Osteocyte (in vitro differentiated cells): ENCODE data around the gene EIF5B. TPM values are rescaled to one million over a fixed set of nuclear protein-coding genes. Genes with fewer than 3 reads are reported as not detected.

Experiments used
- DNase-seq: peaks from one replicate; pipeline ENCODE4 v3.0.0; 2021; ENCODE audit warnings: mixed read lengths; ENCODE audit not compliant: unreplicated experiment; ENCODE audit errors: extremely low spot score
- H3K27ac Mint-ChIP-seq: one replicate; pipeline ENCODE4 v1.8.0; 2021; ENCODE audit warnings: mild to moderate bottlenecking, mixed read lengths; ENCODE audit not compliant: unreplicated experiment
- H3K27me3 Mint-ChIP-seq: one replicate; pipeline ENCODE4 v1.8.0; 2021; ENCODE audit warnings: mixed read lengths; ENCODE audit not compliant: unreplicated experiment
- H3K36me3 Mint-ChIP-seq: one replicate; pipeline ENCODE4 v1.8.0; 2021; ENCODE audit warnings: mixed read lengths; ENCODE audit not compliant: unreplicated experiment
- H3K4me1 Mint-ChIP-seq: one replicate; pipeline ENCODE4 v1.8.0; 2021; ENCODE audit warnings: mixed read lengths; ENCODE audit not compliant: unreplicated experiment
- H3K4me3 Mint-ChIP-seq: one replicate; pipeline ENCODE4 v1.8.0; 2021; ENCODE audit warnings: mild to moderate bottlenecking, moderate library complexity, mixed read lengths; ENCODE audit not compliant: unreplicated experiment
- H3K9me3 Mint-ChIP-seq: one replicate; pipeline ENCODE4 v1.8.0; 2021; ENCODE audit warnings: mixed read lengths; ENCODE audit not compliant: unreplicated experiment
- CTCF ChIP-seq: fragments of 200-600 bp; sonication (generic); IDR thresholded peaks from 2 replicates; pipeline ENCODE4 v1.5.0; 2021; ENCODE audit warnings: antibody characterized with exemption, mild to moderate bottlenecking, moderate library complexity
- total RNA-seq: library from RNA; stranded (reverse); gene quantifications from 2 replicates; pipeline ENCODE4 v1.2.1, GENCODE V29; 2021

EIF5B gene
- total RNA-seq, 1 donor from 2014 or later: 35.5 TPM

- no peak for TF ChIP-seq CTCF
- peaks cover 61% of the 10 kb centered on the region for H3K36me3 Mint-ChIP-seq
- DNase-seq: no peak
- no peaks in the 10 kb centered on the region for H3K27me3 Mint-ChIP-seq
- H3K27ac Mint-ChIP-seq: no peak overlapping the region
- H3K4me1 Mint-ChIP-seq: peaks cover 4% of the 10 kb centered on the region
- H3K9me3 Mint-ChIP-seq: no peaks in the 10 kb centered on the region
- H3K4me3 Mint-ChIP-seq: no peak overlapping the region
Measured at GRCh38 chr2:99395589-99396130, 58.5 kb downstream of the EIF5B start.

GRCh38 chr2:99397266-99397920 lies 60.2 kb downstream of the EIF5B start:
- no peaks in the 10 kb centered on the region for H3K9me3 Mint-ChIP-seq
- no peak overlapping the region for H3K4me3 Mint-ChIP-seq
- no peak for TF ChIP-seq CTCF
- no peaks in the 10 kb centered on the region for H3K27me3 Mint-ChIP-seq
- peaks cover 61% of the 10 kb centered on the region for H3K36me3 Mint-ChIP-seq
- peaks cover 4% of the 10 kb centered on the region for H3K4me1 Mint-ChIP-seq
- no peak for DNase-seq
- no peak overlapping the region for H3K27ac Mint-ChIP-seq

- Mint-ChIP-seq H3K9me3 (no peaks in the 10 kb centered on the region), H3K27me3 (no peaks in the 10 kb centered on the region), H3K36me3 (peaks cover 68% of the 10 kb centered on the region), H3K27ac (no peak overlapping the region), H3K4me1 (peaks cover 4% of the 10 kb centered on the region), H3K4me3 (no peak overlapping the region)
- no peak for DNase-seq
- no peak for TF ChIP-seq CTCF
Measured at GRCh38 chr2:99398303-99398702, 61.1 kb downstream of the EIF5B start.

- H3K4me1 Mint-ChIP-seq: peaks cover 4% of the 10 kb centered on the region
- H3K27me3 Mint-ChIP-seq: no peaks in the 10 kb centered on the region
- no peak for TF ChIP-seq CTCF
- no peak for DNase-seq
- H3K27ac Mint-ChIP-seq: no peak overlapping the region
- no peaks in the 10 kb centered on the region for H3K9me3 Mint-ChIP-seq
- no peak overlapping the region for H3K4me3 Mint-ChIP-seq
- H3K36me3 Mint-ChIP-seq: peaks cover 70% of the 10 kb centered on the region
Measured at GRCh38 chr2:99399063-99399462, 61.9 kb downstream of the EIF5B start.

- H3K4me1 Mint-ChIP-seq: peaks cover 4% of the 10 kb centered on the region
- no peak for DNase-seq
- no peak for TF ChIP-seq CTCF
- no peak overlapping the region for H3K4me3 Mint-ChIP-seq
- peaks cover 70% of the 10 kb centered on the region for H3K36me3 Mint-ChIP-seq
- no peak overlapping the region for H3K27ac Mint-ChIP-seq
- no peaks in the 10 kb centered on the region for H3K27me3 Mint-ChIP-seq
- H3K9me3 Mint-ChIP-seq: no peaks in the 10 kb centered on the region
Measured at GRCh38 chr2:99399795-99400194, 62.6 kb downstream of the EIF5B start.
